Peyer's patch (tissue), 4 donors: Measurements from ENCODE around the gene SPATA6L.

Experiments used
- POLR2A ChIP-seq, 2 donors: fragments of 450-650 bp; IDR thresholded peaks; one replicate each; pipeline ENCODE4 v1.5.1; 2017; ENCODE audit warnings: antibody characterized with exemption in 2 of 2, mild to moderate bottlenecking in 2 of 2, moderate library complexity in 2 of 2
- TF ChIP-seq, protein P1 (sequence below), 6 experiments: fragments of 450-650 bp in 4 of 6; fragments of 200-600 bp in 2 of 6; sonication (generic) in 1 of 6; IDR thresholded peaks; one replicate each; pipeline ENCODE4 v1.5.1; 2017 to 2019; ENCODE audit warnings: antibody characterized with exemption in 6 of 6, mild to moderate bottlenecking in 3 of 6, moderate library complexity in 1 of 6

DNA sequence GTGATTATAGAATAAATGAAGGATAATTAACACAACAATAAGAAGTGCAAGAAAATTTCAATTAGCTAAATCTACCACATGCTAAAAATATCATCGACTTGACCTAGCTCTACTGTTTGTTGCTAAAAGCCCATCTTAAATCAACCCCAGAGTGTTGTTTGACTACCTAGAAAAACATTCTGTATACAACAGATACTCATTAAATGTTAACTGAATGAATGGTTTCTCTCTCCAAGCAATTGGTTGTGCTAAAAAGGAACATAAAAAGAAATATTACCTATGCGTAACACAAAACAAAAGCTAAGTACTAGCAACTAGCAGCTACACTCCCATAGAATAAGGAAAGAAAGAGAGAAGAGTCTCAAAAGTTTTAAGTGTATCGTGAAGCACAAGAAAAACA is 9.7 kb downstream of the SPATA6L start:
- TF ChIP-seq, protein P1, sequence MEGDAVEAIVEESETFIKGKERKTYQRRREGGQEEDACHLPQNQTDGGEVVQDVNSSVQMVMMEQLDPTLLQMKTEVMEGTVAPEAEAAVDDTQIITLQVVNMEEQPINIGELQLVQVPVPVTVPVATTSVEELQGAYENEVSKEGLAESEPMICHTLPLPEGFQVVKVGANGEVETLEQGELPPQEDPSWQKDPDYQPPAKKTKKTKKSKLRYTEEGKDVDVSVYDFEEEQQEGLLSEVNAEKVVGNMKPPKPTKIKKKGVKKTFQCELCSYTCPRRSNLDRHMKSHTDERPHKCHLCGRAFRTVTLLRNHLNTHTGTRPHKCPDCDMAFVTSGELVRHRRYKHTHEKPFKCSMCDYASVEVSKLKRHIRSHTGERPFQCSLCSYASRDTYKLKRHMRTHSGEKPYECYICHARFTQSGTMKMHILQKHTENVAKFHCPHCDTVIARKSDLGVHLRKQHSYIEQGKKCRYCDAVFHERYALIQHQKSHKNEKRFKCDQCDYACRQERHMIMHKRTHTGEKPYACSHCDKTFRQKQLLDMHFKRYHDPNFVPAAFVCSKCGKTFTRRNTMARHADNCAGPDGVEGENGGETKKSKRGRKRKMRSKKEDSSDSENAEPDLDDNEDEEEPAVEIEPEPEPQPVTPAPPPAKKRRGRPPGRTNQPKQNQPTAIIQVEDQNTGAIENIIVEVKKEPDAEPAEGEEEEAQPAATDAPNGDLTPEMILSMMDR (IDR thresholded peaks at IDR 0.05): no peak
- no peak for TF ChIP-seq POLR2A (IDR thresholded peaks at IDR 0.05)
